GM21576 (cell line): ENCODE measurements around the gene B3GNT2.
"Not testable (repeated sequence)": the region's sequence is repeated elsewhere in the genome, so short reads cannot be mapped to it uniquely, and the experiment has no call there.

Source experiments
- ATAC-seq: cut with Tn5 transposase; IDR thresholded peaks from one replicate; pipeline ENCODE4 v1.9.1; 2021; ENCODE audit warnings: mild to moderate bottlenecking, moderate library complexity; ENCODE audit not compliant: unreplicated experiment

The B3GNT2 gene

GRCh38 chr2:62195421-62196277, at the start of gene B3GNT2:
Gene B3GNT2 (plus strand): TSS chr2:62196115. CDS start chr2:62222221, 26,106 bp downstream.
- peak; percentile 40 for ATAC-seq

GRCh38 chr2:62146790-62147189, 49.1 kb upstream of the B3GNT2 start:
- ATAC-seq = not testable (repeated sequence)

DNA sequence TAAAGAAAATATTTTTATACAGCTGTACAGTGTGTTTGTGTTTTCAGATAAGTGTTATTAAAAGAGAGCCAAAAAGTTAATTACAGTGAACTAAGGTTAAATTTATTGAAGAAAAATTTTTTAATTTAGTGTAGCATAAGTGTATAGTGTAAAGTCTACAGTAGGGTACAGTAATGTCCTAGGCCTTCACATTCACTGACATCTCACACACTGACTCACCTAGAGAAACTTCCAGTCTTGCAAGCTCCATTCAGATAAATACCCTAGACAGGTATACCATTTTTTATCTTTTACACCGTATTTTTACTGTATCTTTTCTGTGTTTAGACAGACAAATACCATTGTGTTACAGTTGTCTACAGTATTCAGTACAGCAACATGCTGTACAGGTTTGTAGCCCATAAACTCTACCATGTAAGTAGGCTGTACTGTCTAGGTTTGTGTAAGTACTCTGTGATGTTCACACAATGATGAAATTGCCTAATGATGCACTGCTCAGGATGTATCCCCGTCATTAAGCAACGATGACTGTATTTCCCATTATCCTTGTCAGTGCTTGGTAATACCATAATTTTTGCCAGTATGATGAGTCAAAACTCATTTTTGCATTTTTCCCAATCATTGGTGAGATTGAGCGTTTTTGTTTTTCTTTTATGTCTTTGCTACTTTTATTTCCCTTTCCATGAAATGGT, 48.2 kb upstream of the B3GNT2 start:
- no peak for ATAC-seq

DNA sequence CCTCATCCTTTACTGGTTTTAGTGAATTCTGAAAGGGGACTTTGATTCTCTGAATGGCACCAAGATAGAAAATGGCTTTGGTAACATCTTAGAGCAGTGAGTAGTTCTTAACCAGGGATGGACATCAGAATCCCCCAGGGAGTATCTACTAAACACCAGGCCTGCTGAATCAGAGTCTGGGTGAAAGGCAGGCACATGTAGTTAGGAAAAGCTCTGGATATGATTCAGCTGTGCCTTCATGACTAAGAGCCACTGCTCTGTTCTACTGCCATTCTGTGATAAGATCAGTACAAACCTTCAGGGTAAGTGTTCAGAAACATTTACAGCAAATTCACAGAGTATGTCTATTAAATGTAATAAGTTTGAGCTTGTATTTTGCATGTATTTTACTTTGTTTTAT, 46.2 kb upstream of the B3GNT2 start:
- ATAC-seq = no peak

DNA sequence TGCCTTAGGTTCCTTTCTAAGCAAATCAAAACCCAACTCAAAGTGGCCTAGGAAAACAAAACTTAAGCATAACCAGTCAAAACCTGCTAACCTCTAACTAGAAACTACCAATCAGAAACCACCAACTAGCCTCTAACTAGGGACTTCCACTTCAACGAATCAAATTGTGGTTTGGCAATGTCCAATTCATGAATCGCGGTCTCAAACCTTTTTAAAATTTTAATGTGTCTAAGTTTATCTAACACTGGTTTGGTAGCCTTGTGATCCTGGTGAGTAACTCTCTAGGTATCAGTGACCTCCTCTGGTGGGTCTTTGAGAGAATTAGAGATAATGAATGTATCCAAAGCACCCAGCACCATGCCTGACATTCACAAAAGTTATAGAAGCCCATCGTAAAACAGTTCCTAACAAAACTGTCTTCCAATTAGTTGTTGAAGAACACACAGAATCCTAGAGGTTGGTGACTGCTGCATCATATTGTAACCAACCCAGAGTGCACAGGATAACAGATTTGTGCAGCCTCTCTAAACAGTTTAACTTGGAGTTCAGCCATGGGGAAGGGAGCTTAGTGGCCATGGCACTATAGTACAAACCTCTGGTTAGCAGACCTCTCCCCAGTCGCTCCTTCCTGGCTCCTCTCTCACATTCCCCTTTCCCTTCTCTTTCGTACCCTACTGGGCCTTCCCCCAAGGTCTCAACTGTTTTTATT, 45.2 kb upstream of the B3GNT2 start:
- ATAC-seq = no peak

- ATAC-seq = no peak
Observed at GRCh38 chr2:62151306-62151638, 44.6 kb upstream of the B3GNT2 start.

DNA sequence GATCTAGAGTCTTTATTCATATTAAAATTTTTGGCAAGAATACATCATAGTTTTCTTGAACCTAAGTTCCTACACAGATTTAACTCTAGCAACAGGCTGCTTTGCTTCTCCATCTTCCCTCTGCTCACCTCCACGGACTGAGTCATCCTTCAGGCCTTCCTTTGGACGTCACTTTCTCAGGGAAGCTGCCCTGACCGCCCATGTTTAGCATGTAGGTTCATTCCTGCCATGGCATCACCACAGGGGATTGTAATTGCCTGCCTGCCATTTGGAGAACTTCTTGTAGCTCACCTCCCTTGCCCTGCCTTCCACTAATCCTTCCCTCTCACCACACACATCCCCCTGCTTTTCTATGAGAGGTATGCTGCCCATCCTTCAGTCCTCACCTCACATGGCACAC, 43.9 kb upstream of the B3GNT2 start:
- ATAC-seq = no peak

DNA sequence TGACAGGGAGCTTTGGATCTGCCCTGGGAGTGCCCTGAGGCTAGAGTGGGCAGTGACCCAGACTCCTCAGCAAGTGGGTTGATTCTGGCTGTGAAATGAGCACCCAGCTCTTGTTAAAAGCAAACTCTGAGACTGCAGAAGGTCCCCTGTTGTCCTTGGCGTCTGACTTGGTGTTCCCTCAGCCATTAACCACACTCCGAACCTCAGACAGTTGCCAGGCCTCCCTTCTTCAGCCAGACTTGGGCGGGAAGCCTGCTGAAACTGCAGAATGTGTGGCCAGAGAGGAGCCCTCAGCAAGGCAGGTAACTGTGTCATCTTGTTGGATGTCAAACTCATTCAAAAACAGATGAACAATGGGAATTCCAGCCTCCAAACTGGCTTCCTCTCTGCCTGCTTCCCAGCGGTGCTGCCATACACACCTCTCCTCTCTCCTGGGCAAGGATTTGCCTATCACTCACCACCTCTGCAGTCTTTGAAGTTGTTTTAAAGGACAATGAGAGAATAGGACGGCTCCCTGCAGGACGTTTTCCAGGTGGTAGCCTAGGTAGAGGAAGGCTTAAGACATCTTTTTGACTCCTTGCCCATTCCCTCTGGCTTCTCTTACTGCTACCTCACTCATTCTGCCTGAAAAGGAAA, 38.9 kb upstream of the B3GNT2 start:
- ATAC-seq = no peak

DNA sequence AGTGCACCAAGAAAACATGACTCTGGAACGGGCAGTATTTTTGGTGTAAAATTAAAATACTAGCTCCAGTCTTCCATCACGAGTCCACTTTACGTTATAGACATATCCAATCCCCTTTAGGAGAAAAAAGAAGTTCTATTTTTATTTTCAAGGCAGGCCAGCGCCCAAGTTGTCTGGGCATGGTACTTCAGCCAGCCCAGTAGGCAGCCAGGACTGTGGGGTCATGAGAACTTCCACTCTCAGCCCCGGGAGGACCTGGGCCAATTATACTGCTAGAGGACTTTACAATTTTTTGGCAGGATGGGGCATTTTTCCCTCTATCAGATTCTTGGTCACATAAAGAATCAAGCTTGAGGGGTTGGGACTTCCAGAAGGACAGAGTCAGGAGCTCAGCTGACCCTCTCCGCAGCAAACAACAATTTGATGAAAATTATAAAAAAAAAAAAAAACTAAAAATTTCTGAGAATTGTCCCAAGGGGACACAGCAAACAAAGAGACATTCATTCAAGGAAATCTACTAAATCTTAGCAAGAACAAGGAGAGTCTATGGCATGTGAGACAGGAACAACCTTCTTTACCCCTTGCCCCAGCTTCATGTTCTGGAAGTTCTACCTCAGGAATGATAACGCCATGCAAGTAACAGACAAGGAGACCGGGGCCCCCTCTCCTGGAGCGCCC, 37.3 kb upstream of the B3GNT2 start:
- ATAC-seq = no peak

DNA sequence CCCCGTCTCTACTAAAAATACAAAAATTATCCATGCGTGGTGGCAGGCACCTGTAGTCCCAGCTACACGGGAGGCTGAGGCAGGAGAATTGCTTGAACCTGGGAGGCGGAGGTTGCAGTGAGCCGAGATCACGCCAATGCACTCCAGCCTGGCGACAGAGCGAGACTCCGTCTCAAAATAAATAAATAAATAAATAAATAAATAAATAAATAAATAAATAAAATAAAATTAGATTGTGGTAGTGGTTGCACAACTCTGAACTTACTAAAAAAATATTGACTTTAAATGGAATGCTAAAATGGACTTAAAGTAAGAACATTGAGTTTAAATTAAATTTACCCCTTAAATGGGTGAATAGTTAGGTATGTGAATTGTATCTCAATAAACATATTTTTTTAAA, 35.2 kb upstream of the B3GNT2 start:
- not testable (repeated sequence) for ATAC-seq

DNA sequence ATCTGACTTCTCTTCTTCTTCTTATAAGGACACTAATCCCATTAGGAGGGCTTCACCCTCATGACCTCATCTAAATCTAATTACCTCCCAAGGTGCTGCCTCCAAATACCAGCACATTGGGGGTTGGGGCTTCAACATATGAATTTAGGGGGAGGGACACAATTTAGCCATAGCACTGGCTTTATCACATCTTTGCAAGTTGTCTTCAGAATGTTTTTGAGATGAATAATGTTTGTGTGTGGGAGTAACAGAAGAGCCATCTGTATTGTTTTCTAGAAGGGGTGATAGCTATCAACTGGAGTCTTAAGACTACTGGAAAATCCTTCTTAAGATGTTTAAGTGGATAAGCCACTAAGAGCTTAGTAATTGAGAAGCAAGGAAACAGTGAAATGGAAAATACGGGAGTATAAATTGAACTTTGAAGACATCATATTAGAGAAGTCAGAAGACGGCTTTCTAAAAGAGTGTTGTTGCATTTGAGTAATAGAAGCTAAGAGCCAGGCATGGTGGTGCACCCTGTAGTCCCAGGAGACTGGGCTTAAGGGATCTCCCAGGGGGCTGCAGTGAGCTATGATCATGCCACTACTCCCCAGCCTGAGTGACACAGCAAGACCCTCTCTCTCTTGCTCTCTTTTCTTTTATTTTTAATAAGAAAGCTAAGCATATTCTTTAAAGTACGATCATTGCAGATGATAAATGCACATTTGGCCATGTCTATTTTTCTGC, 32.6 kb upstream of the B3GNT2 start:
- ATAC-seq = no peak

DNA sequence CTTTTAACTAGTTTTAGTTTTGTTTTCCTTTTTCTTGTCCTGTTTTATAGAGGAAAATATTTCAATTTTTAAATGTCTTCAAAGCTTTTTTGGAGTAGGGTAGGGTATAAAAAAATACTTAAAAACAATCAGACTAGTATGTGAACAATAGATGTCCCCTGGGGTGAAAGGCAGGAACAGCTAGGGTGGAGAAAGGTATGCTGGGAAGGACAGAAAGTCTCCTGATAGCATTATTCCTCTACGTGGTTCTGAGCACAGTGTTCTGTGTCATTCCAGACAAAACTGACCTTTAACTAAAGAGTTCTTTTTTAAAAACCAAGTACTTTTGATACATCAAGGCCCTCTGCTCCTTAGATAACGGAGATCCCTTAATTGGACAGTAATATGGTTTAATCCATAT, 32.1 kb upstream of the B3GNT2 start:
- ATAC-seq = no peak

DNA sequence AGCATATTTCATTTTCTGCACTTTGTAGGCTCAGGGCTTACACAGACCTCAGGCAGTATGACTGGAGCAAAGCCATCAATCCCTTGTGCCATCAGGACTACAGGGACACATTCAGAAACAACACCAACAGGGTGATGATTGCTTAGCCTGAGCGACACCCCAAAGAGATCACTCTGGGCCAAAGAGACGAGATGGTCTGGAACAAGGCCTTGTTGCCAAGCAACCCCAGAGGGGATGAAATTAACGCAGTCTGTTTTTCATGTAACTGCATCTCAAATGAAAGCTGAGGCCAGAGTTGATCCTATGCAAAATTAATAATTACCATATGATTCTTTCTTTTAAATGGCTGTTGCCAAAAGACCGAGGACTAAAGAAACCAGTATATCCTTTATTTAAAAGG, 20.2 kb upstream of the B3GNT2 start:
- no peak for ATAC-seq

- no peak for ATAC-seq
Observed at GRCh38 chr2:62176801-62177200, 19.1 kb upstream of the B3GNT2 start.

- ATAC-seq = no peak
Observed at GRCh38 chr2:62177392-62178049, 18.4 kb upstream of the B3GNT2 start.

DNA sequence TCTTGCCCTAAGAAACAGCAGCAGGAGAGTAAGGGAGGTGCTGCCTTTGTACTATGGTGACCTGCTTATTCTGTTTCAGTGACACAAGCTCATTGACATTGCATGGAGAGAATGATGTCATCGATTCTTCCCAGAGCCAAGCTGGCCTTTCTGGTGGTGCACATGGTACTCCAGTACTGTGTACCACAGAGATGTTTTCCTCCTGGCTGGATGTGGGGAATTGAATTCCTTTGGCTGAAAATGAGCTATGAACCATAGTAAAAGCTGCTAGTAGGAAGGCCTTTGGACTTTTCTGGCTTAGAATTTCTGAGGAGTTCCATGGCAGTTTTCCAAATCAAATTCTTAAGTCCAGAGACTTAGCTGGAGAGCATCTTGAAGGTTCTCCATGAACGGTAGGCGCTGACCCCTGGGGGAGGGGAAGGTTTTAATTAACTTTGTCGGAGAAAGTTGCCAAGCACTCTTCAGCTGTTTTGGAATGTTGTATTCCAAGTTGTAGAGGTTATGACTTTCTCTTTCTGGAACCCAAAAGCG, 17.1 kb upstream of the B3GNT2 start:
- ATAC-seq = no peak

DNA sequence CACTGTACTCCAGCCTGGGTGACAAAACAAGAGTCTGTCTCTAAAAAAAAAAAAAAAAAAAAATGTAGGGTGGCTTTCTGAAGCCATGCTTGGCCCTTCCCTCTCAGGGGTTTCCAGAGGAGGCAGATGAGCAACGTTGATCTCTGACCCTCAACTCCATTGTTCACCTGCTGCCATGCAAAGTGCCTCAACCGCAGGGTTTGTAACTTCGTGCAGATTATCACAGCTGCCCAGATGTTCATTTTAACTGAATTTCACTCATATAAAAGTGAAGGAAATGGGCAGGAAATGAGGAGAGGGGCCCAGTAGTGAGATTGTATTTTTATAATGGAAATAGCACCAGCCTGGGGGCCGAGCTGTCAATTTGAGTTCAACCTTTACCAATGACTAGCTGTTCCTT, 14.9 kb upstream of the B3GNT2 start:
- ATAC-seq = no peak

- ATAC-seq = no peak
Observed at GRCh38 chr2:62181843-62182242, 14.1 kb upstream of the B3GNT2 start.

- ATAC-seq = no peak
Observed at GRCh38 chr2:62184512-62185230, 11.2 kb upstream of the B3GNT2 start.
